Prostate gland (tissue), 2 donors: ENCODE results near the gene WDFY4. TPM values are rescaled to one million over a fixed set of nuclear protein-coding genes. Genes with fewer than 3 reads are reported as not detected.

Source experiments
- DNase-seq: peaks from one replicate; pipeline ENCODE4 v3.0.0-alpha.2; 2019; ENCODE audit warnings: low spot score
- H3K27ac ChIP-seq, 2 donors: fragments of 200-600 bp; sonication (generic); 2 replicates each; pipeline ENCODE4 v1.5.1; 2017 to 2019
- H3K27me3 ChIP-seq: fragments of 200-600 bp; sonication (generic); replicated peaks from 2 replicates; pipeline ENCODE4 v1.5.1; 2019; ENCODE audit not compliant: insufficient read depth
- H3K36me3 ChIP-seq, 2 donors: fragments of 200-600 bp; sonication (generic); 1 replicate in 1 of 2; 2 replicates in 1 of 2; pipeline versions ENCODE4 v1.5.1 to v1.8.1; 2017 to 2019
- H3K4me1 ChIP-seq: fragments of 200-600 bp; sonication (generic); replicated peaks from 2 replicates; pipeline ENCODE4 v1.5.1; 2019
- H3K4me3 ChIP-seq, 2 donors: fragments of 200-600 bp; sonication (generic); 2 replicates each; pipeline ENCODE4 v1.5.1; 2017 to 2019
- H3K9me3 ChIP-seq: fragments of 200-600 bp; sonication (generic); 2 replicates; pipeline ENCODE4 v1.5.1; 2017
- POLR2A ChIP-seq: fragments of 450-650 bp; IDR thresholded peaks from one replicate; pipeline ENCODE4 v1.6.1; 2016; ENCODE audit warnings: antibody characterized with exemption, mild to moderate bottlenecking
- POLR2AphosphoS5 ChIP-seq: sonication (generic); formaldehyde crosslinking; IDR thresholded peaks from one replicate; pipeline ENCODE4 v1.6.1; 2017; ENCODE audit warnings: antibody characterized with exemption
- WGBS: methylation state at CpG from one replicate; pipeline ENCODE4 v1.1.5; 2018; 5-methylcytosine and 5-hydroxymethylcytosine counted together
- intact Hi-C: fragments of 100-400 bp; cut with DNase I; formaldehyde crosslinking; loops from one replicate; pipeline ENCODE4 v1.14.2; 2022
- total RNA-seq, 2 donors: library from RNA; depleted of rRNA; stranded (reverse); fragments of >200 nt; gene quantifications; one replicate each; pipeline ENCODE4 v1.1.0, GENCODE V29; 2016
- TF ChIP-seq, protein P1 (sequence below), 4 experiments: fragments of 200-600 bp in 2 of 4; fragments of 450-650 bp in 2 of 4; sonication (generic) in 2 of 4; IDR thresholded peaks; 1 replicate in 3 of 4; 2 replicates in 1 of 4; pipeline ENCODE4 v1.5.1; 2016 to 2019; ENCODE audit warnings: antibody characterized with exemption in 4 of 4, mild to moderate bottlenecking in 2 of 4, moderate library complexity in 2 of 4

Gene WDFY4
- total RNA-seq, 2 donors from 2014 or later, result 0.59 to 5.7 TPM

DNA sequence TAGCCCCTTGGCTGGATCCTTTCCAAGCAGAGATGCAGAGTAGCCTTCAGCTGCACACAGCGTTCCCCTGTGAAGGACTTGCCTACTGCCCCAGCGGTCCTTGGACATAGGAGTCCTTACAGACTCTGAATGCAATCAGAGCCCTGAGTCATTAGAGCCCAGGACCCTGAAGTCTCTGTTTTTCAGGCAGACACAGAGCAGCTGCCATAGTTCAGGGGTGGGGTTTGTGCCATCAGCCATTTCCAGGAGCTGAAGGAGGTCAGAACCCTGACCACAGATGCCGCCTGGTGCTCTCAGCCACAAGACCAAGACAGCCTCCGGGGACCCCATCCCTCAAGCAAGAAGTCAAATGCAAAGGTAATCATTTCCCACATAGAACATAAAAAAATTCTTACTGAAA, 32.8 kb upstream of the WDFY4 start:
- no peak overlapping the region for H3K27ac ChIP-seq
- no peak for TF ChIP-seq POLR2A
- no peak for DNase-seq
- intact Hi-C loops, result no loop called here
- no peaks in the 10 kb centered on the region for H3K9me3 ChIP-seq
- H3K4me3 ChIP-seq, result no peak overlapping the region
- H3K36me3 ChIP-seq, result no peaks in the 10 kb centered on the region
- 80% methylated on average over 4 of the region's 4 CpGs for WGBS
- H3K4me1 ChIP-seq, result peaks cover 6% of the 10 kb centered on the region
- H3K27me3 ChIP-seq, result no peaks in the 10 kb centered on the region

DNA sequence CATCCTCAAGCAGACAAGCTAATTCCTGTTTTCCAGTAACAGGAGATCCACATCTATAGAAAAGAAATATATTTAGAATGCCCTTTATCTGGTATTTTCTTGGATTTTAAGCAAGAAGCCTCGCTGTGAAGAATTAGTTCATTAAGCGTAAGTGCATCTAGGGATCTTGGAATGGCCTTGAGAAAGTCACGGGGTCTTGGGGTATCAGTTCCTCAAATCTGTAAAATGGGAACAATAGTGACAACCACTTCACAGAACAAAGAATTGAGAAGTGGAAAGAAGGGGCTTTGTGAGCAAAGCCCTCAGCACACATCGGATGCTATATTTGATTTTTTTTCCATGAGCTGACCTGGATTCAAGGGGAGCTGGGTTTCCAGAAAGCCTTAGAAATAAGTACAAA, 32.3 kb upstream of the WDFY4 start:
- intact Hi-C loops, result no loop called here
- no peak for DNase-seq
- H3K9me3 ChIP-seq, result no peaks in the 10 kb centered on the region
- 85% methylated on average over 4 of the region's 4 CpGs for WGBS
- peaks cover 6% of the 10 kb centered on the region for H3K4me1 ChIP-seq
- no peaks in the 10 kb centered on the region for H3K27me3 ChIP-seq
- H3K4me3 ChIP-seq, result no peak overlapping the region
- H3K36me3 ChIP-seq, result no peaks in the 10 kb centered on the region
- no peak overlapping the region for H3K27ac ChIP-seq
- TF ChIP-seq POLR2A, result no peak

DNA sequence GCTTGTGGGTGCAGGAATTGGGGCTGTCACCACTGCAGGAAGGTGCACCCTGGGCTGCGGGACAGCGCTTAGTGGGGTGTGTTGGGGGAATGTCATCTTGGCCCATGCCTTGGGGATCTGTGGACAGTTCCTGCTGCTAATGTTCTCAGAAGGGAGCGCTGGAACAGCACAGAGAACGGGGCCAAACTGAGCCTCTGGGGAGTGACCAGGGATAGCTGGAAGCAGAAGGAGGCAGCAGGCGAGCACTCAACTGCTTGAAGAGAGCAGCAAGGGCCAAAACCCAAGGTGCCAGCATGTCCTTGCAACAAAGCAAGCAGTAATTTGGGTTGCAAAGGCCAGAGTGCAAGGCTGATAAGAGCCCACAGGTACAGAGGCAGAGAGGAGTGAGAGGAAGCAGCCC, 31.3 kb upstream of the WDFY4 start:
- Histone ChIP-seq H3K27ac (no peak overlapping the region), H3K36me3 (no peaks in the 10 kb centered on the region), H3K4me1 (peaks cover 6% of the 10 kb centered on the region), H3K9me3 (no peaks in the 10 kb centered on the region), H3K4me3 (no peak overlapping the region), H3K27me3 (no peaks in the 10 kb centered on the region)
- no peak for TF ChIP-seq POLR2A
- WGBS, result 77% methylated on average over 5 of the region's 5 CpGs
- intact Hi-C loops, result no loop called here
- no peak for DNase-seq

DNA sequence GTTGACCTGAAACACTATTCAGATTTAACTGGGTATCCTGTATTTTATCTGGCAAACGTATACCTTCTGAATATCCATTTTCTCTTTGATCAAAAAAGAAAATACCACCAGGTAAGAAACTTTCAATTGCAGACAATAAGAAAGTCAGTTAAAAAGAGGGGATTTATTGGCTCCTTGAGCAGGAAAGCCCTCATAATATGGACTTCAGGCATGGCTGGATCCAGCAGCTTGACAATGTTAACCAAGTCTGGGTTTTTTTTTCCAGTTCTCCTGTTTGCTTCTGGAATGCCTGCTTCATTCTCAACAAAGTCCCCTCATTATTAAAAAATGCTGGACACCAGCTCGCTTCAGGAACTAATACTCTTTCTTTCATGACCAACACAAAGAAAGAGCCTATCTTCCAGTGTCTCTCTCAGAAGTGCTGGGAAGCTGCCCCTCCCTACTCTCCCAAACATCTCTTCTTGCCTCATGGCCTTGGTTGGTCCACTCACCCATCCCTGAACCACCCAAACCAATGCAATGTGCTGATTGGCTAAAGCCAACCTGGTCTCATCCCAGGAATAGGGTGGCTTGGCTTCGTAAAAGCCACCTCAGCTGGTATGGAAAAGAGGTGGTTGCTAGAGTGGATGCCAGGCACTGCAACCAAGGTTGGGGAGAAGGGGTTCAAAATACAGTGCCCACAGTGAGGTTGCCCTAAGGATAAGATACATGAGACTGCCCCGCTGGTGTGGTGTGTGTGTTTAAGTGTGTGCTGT, 30.6 kb upstream of the WDFY4 start:
- 95% methylated on average over 4 of the region's 4 CpGs for WGBS
- Histone ChIP-seq H3K9me3 (no peaks in the 10 kb centered on the region), H3K27ac (no peak overlapping the region), H3K36me3 (no peaks in the 10 kb centered on the region), H3K4me1 (peaks cover 6% of the 10 kb centered on the region), H3K4me3 (no peak overlapping the region), H3K27me3 (no peaks in the 10 kb centered on the region)
- TF ChIP-seq POLR2AphosphoS5 (no peak), POLR2A (no peak)
- TF ChIP-seq, protein P1, sequence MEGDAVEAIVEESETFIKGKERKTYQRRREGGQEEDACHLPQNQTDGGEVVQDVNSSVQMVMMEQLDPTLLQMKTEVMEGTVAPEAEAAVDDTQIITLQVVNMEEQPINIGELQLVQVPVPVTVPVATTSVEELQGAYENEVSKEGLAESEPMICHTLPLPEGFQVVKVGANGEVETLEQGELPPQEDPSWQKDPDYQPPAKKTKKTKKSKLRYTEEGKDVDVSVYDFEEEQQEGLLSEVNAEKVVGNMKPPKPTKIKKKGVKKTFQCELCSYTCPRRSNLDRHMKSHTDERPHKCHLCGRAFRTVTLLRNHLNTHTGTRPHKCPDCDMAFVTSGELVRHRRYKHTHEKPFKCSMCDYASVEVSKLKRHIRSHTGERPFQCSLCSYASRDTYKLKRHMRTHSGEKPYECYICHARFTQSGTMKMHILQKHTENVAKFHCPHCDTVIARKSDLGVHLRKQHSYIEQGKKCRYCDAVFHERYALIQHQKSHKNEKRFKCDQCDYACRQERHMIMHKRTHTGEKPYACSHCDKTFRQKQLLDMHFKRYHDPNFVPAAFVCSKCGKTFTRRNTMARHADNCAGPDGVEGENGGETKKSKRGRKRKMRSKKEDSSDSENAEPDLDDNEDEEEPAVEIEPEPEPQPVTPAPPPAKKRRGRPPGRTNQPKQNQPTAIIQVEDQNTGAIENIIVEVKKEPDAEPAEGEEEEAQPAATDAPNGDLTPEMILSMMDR (IDR thresholded peaks at IDR 0.05), result no peak
- DNase-seq, result no peak
- intact Hi-C loops, result no loop called here

DNA sequence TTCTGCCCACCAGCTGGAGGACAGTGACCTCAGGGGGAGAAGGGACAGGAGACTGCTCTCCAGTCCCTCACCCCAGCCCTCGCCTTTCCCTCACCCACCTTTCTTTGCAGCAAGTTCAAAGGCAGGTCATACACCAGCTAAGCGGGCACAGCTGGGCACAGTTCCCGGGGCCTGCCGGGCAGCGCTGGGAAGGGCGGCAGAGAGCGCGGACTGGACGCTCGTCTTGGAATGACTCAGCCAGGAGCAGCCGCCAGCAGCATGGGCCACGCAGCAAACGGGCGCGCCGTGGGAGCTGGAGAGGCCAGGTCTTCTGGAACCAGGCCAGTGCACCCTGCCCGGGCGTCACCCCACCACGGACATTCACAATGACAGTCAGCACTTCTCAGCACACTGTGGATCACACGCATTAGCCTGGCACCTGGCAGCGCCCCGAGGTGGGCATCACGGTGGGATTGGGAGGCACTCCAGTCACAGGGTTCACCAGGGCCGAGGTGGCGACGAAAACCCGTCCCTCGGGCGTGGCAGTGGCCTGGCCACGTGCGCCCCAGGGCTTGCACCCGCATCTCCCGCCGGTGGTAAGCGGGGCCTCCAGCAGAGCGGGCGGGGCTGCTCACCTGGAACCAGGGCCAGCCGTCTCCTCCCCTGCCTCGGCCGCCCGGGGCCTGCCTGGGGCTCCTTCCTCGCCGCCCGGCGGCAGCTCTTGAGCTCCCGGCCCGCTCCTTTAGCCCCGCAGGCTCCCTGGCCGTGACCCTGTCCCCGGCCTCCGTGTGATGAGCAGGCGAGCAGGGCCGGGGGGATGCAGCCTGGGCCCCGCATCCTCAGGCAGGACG, 29.0 kb upstream of the WDFY4 start:
- 16% methylated on average over 13 of the region's 55 CpGs for WGBS
- H3K4me3 ChIP-seq, result peak overlapping the region; percentile 31 to 43
- H3K27ac ChIP-seq, result no peak overlapping the region
- no peaks in the 10 kb centered on the region for H3K36me3 ChIP-seq
- H3K9me3 ChIP-seq, result no peaks in the 10 kb centered on the region
- TF ChIP-seq POLR2AphosphoS5 (no peak), POLR2A (no peak)
- TF ChIP-seq, protein P1 (IDR thresholded peaks at IDR 0.05), result peak in 1 of 4 experiments; percentile 14
- DNase-seq, result peak; percentile 49
- intact Hi-C loops, result loop anchor here (2.0 to 5.0 kb wide), 4 partner anchors 105 to 862 kb away; no protein-coding TSS in a partner anchor
- peaks cover 6% of the 10 kb centered on the region for H3K4me1 ChIP-seq
- no peaks in the 10 kb centered on the region for H3K27me3 ChIP-seq

DNA sequence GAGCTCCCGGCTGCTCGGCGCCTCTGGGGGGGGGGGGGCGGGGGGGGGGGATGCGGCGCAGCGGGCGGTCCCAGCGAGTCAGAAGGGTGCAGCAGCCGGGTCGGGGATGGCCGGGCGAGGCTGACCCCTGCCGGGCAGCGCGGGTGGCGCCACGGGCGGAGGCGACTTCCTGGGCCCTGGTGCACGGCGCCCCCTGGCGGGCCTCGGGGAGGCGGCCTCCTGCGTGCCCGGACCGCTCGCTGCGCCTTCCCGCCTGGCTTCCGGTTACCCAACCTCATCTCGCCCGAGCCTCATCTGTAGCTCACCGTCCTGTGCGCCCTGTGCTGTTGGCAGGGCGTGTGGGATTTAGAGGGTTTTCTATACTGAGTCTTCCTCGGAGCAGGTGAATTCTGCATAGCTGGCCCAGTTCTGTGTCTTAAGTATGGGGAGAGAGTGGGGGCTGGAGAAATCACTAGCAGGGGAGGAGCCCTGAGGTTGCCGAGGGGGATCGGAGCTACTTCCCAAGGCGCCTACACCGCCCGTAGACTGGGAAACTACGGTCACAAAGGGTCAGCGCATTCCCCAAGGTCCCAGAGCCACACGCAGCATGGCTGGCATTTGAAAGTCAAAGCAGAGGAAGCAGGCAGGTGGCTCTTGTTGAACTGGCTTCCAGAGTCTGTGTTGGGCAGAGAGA, 28.3 kb upstream of the WDFY4 start:
- WGBS, result 3% methylated on average over 13 of the region's 46 CpGs
- DNase-seq, result peak; percentile 85
- intact Hi-C loops, result loop anchor here (2.0 to 5.0 kb wide), 4 partner anchors 106 to 861 kb away; no protein-coding TSS in a partner anchor
- H3K9me3 ChIP-seq, result no peaks in the 10 kb centered on the region
- no peaks in the 10 kb centered on the region for H3K27me3 ChIP-seq
- no peaks in the 10 kb centered on the region for H3K36me3 ChIP-seq
- no peak overlapping the region for H3K27ac ChIP-seq
- H3K4me1 ChIP-seq, result peaks cover 6% of the 10 kb centered on the region
- no peak for TF ChIP-seq POLR2A
- no peak for TF ChIP-seq POLR2AphosphoS5
- TF ChIP-seq, protein P1 (IDR thresholded peaks at IDR 0.05), result peak; percentile 96 to 100 (median 98)
- H3K4me3 ChIP-seq, result peak overlapping the region; percentile 31 to 43
